ENCODE results near the gene SS18.
"Not testable (repeated sequence)": the region's sequence is repeated elsewhere in the genome, so short reads cannot be mapped to it uniquely, and the experiment has no call there.

Gene SS18, protein sequence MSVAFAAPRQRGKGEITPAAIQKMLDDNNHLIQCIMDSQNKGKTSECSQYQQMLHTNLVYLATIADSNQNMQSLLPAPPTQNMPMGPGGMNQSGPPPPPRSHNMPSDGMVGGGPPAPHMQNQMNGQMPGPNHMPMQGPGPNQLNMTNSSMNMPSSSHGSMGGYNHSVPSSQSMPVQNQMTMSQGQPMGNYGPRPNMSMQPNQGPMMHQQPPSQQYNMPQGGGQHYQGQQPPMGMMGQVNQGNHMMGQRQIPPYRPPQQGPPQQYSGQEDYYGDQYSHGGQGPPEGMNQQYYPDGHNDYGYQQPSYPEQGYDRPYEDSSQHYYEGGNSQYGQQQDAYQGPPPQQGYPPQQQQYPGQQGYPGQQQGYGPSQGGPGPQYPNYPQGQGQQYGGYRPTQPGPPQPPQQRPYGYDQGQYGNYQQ

DNA sequence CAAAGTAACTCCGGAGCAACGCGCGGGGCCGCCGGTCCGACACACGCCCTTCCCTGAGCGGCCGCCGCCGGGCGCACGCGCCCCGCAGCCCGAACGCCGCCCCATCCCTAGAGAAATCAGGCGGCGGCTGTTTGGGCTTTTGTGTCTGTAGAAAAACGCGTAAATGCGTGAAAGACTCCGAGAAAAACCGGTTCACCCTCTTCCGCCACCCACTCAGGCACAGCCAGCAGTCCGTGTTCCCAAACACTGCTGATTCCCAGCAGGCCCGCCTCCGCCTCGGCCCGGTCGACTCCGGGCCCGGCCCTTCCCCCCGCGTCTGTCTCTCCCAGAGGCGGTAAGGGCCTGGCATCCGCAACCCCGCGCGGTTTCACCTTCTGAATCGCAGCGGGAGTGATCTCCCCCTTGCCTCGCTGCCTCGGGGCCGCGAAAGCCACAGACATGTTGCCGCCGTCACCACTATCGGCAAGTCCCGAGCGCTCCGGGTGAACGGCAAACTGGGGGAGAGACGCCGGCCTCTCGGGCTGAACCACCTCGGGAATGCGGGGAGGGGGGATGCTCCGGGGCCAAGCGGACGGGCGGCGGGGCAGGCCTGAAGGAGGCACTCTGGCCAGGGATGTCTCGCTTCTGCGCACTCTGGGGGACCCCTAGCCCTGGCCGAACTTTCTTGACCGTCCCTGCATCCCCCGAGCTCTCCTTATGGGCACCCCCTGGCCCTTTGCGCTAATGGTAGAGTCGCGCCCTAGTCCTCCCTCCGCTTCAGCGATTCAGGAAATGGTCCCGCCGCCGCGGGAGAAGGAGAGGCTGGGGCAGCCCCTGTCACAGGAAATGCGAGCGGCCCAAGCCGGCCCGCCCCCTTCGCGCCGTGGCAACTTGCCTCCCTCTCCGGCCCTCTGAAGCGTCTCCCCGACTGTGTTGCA is at the start of gene SS18:
TSS of gene SS18 (minus strand) at position 484 of the 917 bp plus-strand sequence. CDS start at position 440, 44 bp downstream.
- DNase-seq: peak; percentile 54

DNA sequence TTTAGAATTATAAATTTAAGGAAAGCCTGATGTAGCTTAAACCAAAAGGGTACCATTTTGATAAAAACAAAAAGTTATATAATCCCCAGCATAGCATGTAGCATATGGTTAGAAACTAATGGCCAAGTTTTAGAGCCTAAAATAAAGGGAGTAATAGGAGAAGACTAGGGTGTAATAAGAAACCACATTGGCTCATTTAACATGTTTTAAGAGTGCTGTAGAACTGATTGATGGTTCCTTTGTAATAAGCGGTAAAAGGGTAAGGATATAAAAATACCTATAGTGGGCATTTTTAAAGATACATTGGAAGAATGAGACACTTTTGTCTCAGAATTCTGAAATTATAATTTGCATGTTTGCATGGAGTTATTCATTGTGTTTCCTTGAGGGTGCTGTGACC is 45.1 kb upstream of the SS18 start:
- no peak for DNase-seq

DNA sequence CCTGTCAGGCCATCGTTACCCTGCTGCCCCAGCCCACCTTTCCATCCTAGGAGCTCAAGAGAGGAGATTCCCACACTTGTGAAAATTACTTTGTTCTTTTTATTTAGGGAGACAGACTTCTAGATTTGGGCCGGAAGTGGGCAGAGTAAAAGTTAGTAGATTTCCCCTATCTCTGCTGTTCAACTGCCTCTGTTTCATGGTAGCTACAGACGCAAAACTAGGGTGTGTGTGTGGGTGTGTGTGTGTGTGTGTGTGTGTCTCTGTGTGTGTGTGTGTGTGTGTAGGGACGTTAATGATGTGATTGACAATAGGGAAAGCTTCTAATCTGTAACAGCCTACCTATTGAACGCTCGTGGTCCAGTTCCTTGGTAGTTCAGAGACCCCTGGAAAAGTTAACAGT is 43.7 kb upstream of the SS18 start:
- DNase-seq: no peak

DNA sequence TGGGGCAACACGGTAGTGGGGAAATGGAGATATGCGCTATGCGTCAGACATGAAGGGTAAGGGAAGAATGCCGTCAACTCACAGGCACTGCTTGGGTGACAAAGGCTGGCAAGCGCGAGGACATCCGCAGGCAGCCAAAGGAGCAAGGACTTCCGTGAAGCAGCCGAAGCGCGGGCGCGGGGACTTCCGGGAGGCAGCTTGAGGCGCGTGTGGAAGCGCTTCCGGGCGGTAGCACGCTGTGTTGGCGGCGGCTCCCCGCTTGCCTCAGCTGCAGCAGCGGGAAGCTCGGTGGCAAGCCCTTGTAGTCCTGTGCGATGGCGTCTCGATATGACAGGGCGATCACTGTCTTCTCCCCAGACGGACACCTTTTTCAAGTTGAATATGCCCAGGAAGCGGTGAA is 43.2 kb upstream of the SS18 start, which contains the start of gene PSMA8:
TSS of gene PSMA8 (plus strand) at position 218 of the 400 bp plus-strand sequence. CDS start at position 315, 97 bp downstream.
- DNase-seq: no peak

DNA sequence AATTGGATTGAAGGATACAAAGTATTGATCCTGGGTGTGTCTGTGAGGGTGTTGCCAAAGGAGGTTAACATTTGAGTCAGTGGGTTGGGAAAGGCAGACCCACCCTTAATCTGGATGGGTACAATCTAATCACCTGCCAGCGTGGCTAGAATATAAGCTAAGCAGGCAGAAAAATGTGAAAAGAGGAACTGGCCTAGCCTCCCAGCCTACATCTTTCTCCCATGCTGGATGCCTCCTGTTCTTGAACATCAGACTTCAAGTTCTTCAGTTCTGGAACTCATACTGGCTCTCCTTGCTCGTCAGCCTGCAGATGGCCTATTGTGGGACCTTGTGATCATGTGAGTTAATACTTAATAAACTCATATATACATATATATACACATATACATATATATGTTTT is 37.8 kb upstream of the SS18 start:
- DNase-seq: not testable (repeated sequence)

DNA sequence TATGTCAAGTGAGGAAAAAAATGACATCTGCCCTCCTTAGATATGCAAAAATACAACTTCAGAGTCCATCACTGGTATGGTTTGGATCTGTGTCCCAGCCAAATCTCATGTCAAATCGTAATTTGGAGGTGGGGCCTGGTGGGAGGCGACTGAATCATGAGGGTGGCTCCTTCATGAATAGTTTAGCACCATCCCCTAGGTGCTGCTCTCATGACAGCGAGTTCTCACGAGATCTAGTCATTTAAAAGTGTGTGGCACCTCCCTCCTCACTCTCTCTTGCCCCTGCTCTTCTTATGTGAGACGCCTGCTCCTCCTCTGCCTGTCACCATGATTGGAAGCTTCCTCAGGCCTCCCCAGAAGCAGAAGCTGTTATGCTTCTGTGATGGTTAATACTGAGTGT is 37.4 kb upstream of the SS18 start:
- DNase-seq: no peak

DNA sequence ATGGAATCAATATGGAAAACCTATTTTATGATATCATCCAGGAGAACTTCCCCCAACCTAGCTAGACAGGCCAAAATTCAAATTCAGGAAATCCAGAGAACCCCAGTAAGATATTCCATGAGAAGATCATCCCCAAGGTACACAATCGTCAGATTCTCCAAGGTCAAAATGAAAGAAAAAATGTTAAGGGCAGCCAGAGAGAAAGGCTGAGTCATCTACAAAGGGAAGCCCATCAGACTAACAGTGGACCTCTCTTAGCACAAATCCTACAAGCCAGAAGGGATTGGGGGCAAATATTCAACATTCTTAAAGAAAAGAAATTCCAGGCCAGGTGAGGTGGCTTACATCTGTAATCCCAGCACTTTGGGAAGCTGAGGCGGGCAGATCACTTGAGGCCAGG is 31.6 kb upstream of the SS18 start:
- DNase-seq: not testable (repeated sequence)

DNA sequence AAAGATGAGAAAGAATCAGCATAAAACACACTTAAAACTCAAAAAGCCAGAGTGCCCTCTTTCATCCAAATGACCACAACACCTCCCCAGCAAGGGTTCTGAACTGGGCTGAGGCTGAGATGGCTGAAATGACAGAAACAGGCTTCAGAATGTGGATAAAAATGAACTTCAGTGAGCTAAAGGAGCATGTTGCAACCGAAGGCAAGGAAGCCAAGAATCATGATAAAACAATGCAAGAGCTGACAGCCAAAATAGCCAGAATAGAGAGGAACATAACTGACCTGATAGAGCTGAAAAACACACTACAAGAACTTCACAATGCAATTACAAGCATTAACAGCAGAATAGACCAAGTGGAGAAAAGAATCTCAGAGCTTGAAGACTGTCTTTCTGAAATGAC is 31.1 kb upstream of the SS18 start:
- no peak for DNase-seq

DNA sequence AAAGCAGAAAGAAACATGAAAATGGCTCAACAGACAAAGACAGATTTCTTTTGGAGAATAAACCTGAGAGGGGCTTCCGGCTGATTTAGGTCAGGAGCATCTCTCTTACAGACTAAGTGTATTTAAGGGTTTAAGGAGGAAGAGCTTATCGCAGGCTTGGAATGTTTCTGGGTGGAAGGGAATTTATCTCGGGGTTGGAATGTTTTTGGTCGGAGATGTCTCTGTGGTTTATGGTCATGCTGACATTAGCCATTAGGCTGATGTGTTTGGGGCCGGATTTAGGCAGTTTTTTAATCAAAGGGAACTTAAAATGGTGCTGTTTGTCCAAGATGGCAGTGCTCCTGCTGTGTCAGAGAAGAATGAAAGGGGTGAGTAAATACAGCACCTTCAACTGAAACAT is 28.8 kb upstream of the SS18 start:
- DNase-seq: no peak

DNA sequence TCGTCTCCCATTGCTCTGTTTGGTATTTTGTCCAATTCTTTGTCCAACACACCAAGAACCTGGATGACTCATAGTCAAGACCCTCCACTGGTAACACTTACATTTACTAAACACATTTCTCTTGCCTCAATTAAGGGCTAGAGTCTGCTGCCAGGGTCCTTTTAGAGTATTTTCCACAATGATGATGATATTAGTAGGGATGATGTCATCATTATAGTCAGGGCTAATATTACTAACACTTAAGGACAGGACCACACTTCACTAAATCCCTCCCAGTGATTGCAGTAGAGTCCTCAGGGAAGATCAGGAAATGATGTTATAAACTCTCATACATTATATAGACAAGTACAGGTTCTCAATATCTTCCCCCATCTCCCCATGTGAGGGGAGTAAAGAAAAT is 13.6 kb upstream of the SS18 start:
- DNase-seq: no peak

DNA sequence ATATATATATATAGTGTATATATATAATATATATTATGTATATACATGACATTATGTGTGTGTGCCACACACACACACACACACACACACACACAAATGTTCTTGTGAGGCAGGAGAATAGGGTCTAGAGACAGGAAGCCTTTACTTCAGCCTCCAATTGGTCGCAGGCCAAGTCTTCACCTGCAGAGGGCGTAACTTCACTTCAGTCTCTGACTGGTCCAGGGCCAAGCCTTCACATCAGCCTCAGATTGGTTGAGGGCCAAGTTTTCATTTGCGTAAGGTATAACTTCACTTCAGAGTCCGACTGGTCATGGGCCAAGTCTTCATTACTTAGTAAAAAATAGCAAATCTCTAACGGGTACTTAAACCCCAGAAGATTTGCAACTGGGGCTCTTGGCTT is 13.2 kb upstream of the SS18 start:
- DNase-seq: no peak

DNA sequence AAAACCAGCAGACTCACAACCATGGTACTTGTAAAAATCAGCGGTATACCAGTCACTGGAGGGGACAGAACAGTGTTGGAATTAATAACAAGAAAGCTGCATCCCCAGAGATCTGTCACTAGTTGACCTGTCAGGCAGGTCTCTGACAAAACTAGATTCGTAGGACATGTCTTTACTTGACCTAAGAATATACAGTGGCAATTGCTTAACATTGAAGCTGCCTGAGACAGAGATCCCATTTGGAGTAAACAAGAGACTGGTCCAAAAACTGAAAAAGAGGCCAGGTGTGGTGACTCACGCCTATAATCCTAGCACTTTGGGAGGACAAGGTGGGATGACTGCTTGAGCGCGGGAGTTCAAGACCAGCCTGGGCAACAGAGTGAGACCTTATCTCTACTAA is 7.2 kb upstream of the SS18 start:
- DNase-seq: no peak

DNA sequence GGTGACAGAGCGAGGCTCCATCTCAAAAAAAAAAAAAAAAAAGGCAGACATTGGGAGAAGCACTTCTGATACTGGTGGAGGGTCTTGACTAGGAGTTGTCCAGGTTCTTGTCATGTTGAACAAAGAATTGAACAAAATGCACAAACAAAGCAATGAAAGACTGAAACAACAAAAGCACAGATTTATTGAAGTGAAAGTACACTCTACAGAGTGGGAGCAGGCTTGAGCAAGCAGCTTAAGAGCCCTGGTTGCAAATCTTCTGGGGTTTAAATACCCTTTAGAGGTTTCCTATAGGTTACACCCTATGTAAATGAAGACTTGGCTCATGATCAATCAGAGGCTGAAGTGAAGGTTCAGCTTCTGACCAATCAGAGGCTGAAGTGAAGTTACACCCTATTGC is 6.4 kb upstream of the SS18 start:
- DNase-seq: no peak

DNA sequence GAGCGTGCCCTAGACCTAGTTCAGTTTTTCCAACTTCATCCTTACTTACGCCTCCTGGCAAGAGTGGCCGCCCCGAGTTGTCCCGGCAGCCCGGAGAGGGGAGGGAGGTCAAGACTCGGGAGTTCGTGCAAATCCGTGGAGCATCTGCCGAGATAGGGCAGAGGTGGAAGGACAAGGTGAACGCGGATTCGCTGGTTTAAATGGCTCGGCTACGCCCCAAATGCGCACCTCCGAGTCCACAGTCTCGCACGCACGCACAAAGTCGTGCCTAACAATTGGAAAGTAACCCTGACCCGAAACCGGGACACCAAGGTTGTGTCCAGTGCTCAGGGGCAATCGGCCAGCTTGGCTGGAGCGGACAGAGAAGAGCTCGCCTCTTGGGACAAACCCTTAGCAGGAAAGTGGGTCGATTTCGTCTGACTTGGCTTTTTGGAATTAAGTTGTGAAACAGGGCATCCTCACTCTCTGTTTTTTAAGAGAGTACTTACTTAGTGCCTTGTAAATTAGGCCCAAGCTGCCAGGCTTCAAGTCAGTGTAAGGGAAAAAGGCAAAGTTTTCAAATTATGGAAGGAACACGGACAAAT is 726 bp upstream of the SS18 start:
- no peak for DNase-seq

DNA sequence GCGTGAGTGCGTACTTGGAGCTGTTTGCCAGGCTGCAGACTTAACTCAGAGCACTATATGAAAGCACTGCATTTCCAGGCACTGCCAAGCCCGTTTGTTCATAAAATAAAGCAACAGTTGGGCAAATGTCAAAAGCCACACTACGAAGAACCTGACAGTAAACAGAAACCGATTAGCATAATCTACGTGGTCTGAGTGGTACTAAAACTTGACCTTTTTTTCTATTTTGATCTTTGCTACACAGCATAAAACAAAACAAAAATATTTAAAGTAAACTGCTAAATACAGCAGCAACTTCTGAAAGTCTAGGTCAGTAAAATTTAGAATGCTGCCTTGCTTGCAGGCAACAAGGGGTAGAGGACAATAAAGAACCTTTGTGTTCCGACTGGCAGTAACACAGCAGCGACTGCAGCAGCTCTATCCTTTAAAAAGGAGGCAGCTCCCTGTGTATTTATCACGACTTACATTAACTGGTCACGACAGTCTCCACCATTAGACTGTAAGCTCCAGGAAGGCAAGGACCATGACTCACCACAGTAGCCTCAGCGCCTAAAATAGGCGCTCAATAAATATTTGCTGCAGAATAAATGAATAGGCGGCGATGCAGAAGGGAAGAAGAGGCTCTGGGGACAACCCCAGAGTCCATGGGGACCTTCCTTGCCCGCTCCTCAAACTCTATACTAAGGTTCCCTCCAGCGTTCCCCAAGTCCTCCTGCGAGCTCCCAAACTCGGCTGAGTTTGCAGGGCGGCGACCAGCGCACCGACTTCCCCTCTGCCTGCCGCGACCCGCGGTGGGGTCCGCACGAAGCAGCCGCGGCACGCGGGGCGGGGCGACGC is 902 bp downstream of the SS18 start:
- peak; percentile 44 for DNase-seq

DNA sequence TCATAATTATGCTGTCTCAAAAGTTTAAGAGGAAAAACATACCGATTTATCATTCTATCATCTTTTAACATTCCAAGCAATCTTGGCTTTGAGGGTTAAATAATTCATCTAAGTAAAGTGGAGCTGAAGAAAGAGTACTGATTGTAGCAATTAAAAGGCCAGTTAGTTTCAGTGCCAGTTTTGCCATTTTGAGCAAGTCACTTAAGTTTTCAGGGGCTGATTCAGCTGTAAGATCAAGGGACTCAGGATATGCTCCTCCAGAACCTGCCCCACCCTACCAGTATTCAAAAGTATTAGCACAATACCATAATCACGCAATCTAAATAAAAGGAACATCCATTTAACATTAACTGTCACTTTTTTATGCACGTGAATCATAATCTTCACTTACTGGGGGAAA is 1.9 kb downstream of the SS18 start:
- DNase-seq: no peak

DNA sequence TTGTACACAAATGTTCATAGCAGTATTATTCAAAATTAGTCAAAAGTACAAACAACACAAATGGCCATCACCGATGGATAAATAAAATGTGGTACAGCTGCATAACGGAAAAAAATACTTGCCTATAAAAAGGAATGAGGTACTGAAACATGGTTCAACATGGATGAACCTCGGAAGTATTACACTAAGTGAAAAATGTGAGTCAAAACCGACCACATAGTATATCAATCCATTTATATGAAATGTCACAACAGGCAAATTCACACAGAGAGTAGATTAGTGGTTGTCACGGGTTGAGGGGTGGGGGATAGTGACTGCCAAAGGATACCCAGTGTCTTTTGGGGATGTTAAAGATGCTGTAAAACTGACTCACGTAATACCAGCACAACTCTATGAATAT is 3.5 kb downstream of the SS18 start:
- no peak for DNase-seq

DNA sequence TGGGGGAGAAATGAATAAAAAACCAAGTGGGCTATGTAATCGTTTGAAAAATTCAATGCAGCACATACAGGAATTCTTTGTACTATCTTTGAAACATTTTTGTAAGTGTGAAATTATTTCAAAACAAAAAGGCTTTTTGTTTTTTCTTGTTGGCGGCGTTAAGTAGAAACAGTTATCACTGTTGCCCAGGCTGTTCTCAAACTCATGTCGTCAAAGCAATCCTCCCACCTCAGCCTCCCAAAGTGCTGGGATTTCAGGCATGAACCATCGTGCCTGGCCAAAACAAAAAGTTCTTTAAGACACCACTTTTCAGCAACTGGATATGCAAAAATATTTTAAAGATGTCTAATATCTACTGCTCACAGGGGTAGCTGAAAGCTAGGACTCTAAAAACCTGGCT is 5.4 kb downstream of the SS18 start:
- DNase-seq: no peak

DNA sequence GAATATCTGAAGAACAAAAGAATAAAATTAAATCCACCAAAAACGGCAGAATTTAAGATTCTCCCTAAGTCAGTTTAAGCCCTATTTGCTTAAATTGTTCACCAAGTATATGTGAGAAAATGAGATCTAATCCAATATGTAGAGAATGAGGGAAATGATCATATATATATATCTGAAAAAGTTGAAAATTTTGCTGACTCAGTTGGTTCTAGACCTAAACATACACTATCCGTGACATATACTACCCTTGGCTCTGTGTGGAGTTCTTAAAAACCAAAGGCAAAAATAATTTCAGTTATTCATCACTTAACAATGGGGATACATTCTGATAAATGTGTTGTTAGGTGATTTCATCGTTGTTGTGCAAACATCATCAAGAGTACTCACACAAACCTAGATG is 7.3 kb downstream of the SS18 start:
- no peak for DNase-seq

DNA sequence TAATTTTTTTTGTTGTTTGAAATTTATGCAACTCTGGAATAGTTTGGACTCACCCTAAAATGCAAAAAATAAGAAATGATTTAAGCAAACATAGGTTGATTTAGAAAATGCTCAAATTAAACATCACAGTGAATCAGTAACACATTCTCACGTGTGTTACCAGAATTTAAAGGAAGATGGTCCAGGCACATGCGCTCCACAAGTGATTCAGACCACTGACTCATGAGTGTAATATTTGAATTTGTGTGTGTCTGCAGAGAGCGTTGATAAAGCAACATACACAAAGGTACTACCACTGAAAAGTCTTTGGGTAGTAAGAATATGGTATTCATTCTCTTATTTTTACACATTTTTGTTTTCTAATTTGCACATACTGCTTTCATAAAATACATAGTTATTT is 7.9 kb downstream of the SS18 start:
- DNase-seq: no peak

DNA sequence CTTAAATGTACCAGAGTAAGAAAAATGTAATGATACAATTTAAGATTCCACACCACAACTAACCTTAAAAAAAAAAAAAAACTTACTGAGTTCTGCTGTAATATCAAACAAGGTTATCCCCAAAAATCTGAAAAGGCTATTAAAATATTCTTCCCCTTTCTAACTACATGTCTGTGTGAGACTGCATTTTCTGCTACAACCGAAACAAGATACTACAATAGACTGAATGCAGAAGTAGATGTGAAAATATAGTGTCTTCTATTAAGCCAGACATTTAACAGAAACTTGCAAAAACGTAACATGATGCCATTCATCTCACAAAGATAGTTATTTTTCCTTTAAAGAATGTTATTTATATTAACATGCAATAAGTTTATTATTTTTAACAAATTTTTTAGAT is 16.2 kb downstream of the SS18 start:
- DNase-seq: no peak

DNA sequence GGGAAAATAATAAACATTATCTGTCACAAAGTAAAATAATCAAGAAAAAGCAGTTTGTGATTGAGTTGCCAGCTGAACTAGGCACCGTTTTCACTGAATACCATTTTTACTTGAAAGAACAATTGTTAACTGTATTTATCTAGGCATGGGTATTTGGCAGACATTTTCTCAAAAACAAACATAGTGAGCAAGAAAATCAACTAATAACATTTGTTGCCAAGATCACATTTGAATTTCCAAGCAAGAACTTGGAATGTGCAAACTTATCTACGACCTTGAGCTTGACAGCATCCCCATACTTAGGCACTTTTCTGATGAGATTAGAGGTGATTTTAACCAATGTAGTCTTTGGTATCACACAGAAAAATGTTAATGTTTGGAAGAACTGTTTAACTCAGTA is 16.7 kb downstream of the SS18 start:
- DNase-seq: no peak

DNA sequence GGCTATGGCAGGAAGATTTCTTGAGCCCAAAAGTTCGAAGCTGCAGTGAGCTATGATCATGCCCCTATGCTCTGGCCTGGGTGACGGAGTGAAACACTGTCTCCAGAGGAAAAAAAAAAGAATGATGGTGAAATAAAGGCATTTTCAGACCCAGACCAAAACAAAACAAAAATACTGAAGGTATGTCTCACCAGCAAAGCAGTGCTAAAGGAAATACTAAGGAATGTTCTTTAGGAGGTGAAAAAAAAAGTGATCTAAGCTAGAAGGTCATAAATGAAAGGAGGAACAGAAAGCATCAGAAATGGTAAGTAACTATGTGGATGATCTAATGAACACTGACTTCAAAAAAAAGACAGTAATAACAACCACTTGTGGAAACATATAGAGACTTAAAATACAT is 18.7 kb downstream of the SS18 start:
- DNase-seq: no peak
